Mammary epithelial cell (primary cell): ENCODE data around the gene DUSP8.

Source experiments
- EZH2 ChIP-seq: IDR thresholded peaks from 2 replicates; pipeline ENCODE4 v1.6.1; 2012; ENCODE audit warnings: low read length, inconsistent platforms, borderline replicate concordance
- TF ChIP-seq, protein P1 (sequence below), 2 donors: IDR thresholded peaks in 1 of 2; conservative IDR thresholded peaks in 1 of 2; 2 replicates each; pipeline ENCODE4 v1.5.1; 2011 to 2012; ENCODE audit warnings: inconsistent platforms in 2 of 2, low read length in 2 of 2, mild to moderate bottlenecking in 2 of 2, control low read depth in 1 of 2, low read depth in 1 of 2; ENCODE audit not compliant: insufficient read depth in 1 of 2; ENCODE audit errors: extremely low read depth in 1 of 2

DNA sequence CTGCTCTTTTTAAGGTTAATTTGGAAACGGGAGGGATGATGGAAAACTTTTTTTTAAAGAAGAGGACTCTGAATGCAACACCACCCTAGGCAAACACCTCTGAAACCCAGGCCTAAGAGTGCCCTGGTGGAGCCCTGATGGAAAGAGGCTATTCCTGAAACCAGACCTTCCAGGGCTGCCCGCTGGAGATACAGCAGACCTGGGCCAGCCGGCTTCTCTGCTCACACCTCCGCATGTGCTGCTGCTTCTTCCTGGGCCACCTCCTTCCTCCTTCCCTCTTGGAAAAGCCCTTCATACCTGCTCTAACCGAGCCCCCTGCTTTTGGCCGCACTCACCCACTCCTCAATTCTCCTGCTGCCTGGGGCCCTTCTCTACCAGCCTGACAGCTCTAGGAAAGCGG, 37.9 kb downstream of the DUSP8 start:
- TF ChIP-seq, protein P1, sequence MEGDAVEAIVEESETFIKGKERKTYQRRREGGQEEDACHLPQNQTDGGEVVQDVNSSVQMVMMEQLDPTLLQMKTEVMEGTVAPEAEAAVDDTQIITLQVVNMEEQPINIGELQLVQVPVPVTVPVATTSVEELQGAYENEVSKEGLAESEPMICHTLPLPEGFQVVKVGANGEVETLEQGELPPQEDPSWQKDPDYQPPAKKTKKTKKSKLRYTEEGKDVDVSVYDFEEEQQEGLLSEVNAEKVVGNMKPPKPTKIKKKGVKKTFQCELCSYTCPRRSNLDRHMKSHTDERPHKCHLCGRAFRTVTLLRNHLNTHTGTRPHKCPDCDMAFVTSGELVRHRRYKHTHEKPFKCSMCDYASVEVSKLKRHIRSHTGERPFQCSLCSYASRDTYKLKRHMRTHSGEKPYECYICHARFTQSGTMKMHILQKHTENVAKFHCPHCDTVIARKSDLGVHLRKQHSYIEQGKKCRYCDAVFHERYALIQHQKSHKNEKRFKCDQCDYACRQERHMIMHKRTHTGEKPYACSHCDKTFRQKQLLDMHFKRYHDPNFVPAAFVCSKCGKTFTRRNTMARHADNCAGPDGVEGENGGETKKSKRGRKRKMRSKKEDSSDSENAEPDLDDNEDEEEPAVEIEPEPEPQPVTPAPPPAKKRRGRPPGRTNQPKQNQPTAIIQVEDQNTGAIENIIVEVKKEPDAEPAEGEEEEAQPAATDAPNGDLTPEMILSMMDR (conservative IDR thresholded peaks at IDR 0.05 in 1 of 2, IDR thresholded peaks at IDR 0.05 in 1 of 2; ENCODE audit: extremely low read depth in 1 of 2, insufficient read depth in 1 of 2, low read depth in 1 of 2, low read length in 2 of 2) = no peak
- no peak for TF ChIP-seq EZH2
